Measurements from ENCODE around the gene SYMPK.

Gene SYMPK

DNA sequence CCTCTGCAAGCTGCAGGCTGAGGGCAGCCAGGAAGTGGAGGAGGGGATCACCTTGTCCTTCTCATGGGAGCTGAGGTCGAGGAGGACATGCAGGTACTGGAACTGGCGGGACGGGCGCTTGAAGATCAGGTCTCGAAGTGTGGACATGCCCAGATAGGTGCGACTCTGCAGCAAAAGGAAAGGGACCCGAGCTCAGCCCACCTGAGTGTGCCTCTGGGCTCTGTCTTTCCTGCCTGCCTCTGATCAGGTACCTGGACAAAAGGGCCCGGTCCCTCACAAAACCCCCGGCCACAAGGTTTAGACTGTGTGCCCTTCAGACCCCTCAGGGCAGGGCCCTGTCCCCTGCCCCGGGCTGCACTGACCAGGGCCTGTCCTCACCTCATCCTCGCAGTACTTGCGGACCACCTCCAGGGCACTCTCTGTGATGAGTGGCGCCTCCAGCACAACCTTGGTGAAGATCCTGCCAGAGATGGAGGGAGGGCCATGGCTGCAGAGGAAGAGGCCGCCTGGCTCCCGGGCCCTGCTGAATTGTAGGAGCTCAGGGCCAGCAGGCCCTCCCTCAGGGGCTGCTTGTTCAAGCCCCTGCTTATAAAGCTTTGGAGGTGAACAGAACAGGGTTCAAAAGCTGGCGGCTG, 35.4 kb downstream of the SYMPK start:
- Histone ChIP-seq H3K79me2 (ENCODE audit: control insufficient read depth, insufficient read depth, low read length, poor library complexity) (no peaks in the 10 kb centered on the region), H3K4me3 (ENCODE audit: low read depth, low read length) (no peak overlapping the region), H2AFZ (ENCODE audit: insufficient read depth, low read length, poor library complexity) (no peak overlapping the region), H4K91ac (ENCODE audit: low read depth, low read length) (no peak overlapping the region), H3K9me3 (ENCODE audit: insufficient read depth, low read depth, low read length) (peaks cover 6% of the 10 kb centered on the region), H3K79me1 (ENCODE audit: low read length) (no peaks in the 10 kb centered on the region), H4K8ac (ENCODE audit: low read depth, low read length) (no peak overlapping the region), H2BK12ac (ENCODE audit: low read length) (no peak overlapping the region), H2BK120ac (ENCODE audit: insufficient read depth, low read length, poor library complexity) (no peak overlapping the region), H3K4ac (ENCODE audit: low read depth, low read length) (no peak overlapping the region), H2BK5ac (ENCODE audit: low read depth, low read length, poor library complexity) (no peak overlapping the region), H3K23ac (ENCODE audit: low read length) (no peak overlapping the region), H2AK5ac (ENCODE audit: low read length) (no peak overlapping the region), H3K4me1 (ENCODE audit: control insufficient read depth in 1 of 2, insufficient read depth in 2 of 2, low read length in 2 of 2) (no peaks in the 10 kb centered on the region), H3K4me2 (ENCODE audit: low read length) (no peak overlapping the region), H3K18ac (ENCODE audit: low read length) (no peak overlapping the region), H3K27me3 (ENCODE audit: insufficient read depth, low read length) (no peaks in the 10 kb centered on the region), H3K9ac (ENCODE audit: low read length) (no peak overlapping the region), H3K36me3 (ENCODE audit: control insufficient read depth in 1 of 2, insufficient read depth in 2 of 2, low read length in 2 of 2) (peaks cover 81 to 94% of the 10 kb centered on the region in 2 experiments), H3K27ac (ENCODE audit: low read depth, low read length) (no peak overlapping the region), H3K14ac (ENCODE audit: low read length) (no peak overlapping the region), H4K12ac (ENCODE audit: low read depth, low read length) (no peak overlapping the region)
- no peak for DNase-seq
- WGBS (ENCODE audit: extremely low coverage, insufficient coverage, insufficient read length): no CpG with 5 or more reads among the region's 16 CpGs

DNA sequence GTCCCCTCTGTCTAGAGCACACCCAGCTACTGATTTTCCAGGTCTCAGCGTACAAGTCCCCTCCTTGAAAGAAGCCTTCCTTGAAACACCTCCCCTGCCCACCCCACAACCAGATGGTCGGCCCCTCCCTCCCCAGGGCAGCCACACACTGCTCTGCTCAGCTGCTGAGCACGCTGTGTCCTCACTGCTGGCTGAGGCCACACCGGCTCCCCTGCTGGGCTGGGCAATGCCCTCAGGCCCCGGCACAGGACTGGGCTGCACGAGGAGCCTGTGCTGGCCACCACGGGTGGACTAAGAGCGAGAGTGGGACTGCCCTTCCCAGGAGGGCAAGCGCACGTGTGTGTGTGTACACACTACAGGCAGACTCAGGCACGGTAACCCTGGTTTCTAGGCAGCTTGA, 36.0 kb downstream of the SYMPK start:
- Histone ChIP-seq H2BK120ac (ENCODE audit: insufficient read depth, low read length, poor library complexity) (no peak overlapping the region), H2AK5ac (ENCODE audit: low read length) (no peak overlapping the region), H2BK5ac (ENCODE audit: low read depth, low read length, poor library complexity) (no peak overlapping the region), H3K4me3 (ENCODE audit: low read depth, low read length) (no peak overlapping the region), H4K12ac (ENCODE audit: low read depth, low read length) (no peak overlapping the region), H2BK12ac (ENCODE audit: low read length) (no peak overlapping the region), H4K8ac (ENCODE audit: low read depth, low read length) (no peak overlapping the region), H2AFZ (ENCODE audit: insufficient read depth, low read length, poor library complexity) (no peak overlapping the region), H3K9ac (ENCODE audit: low read length) (no peak overlapping the region), H3K27ac (ENCODE audit: low read depth, low read length) (no peak overlapping the region), H3K27me3 (ENCODE audit: insufficient read depth, low read length) (no peaks in the 10 kb centered on the region), H3K9me3 (ENCODE audit: insufficient read depth, low read depth, low read length) (peaks cover 6% of the 10 kb centered on the region), H3K79me2 (ENCODE audit: control insufficient read depth, insufficient read depth, low read length, poor library complexity) (no peaks in the 10 kb centered on the region), H3K4me1 (ENCODE audit: control insufficient read depth in 1 of 2, insufficient read depth in 2 of 2, low read length in 2 of 2) (no peaks in the 10 kb centered on the region), H3K14ac (ENCODE audit: low read length) (no peak overlapping the region), H3K4me2 (ENCODE audit: low read length) (no peak overlapping the region), H3K36me3 (ENCODE audit: control insufficient read depth in 1 of 2, insufficient read depth in 2 of 2, low read length in 2 of 2) (peaks cover 81 to 92% of the 10 kb centered on the region in 2 experiments), H3K4ac (ENCODE audit: low read depth, low read length) (no peak overlapping the region), H3K23ac (ENCODE audit: low read length) (no peak overlapping the region), H3K79me1 (ENCODE audit: low read length) (no peaks in the 10 kb centered on the region), H4K91ac (ENCODE audit: low read depth, low read length) (no peak overlapping the region), H3K18ac (ENCODE audit: low read length) (no peak overlapping the region)
- no CpG with 5 or more reads among the region's 11 CpGs for WGBS (ENCODE audit: extremely low coverage, insufficient coverage, insufficient read length)
- no peak for DNase-seq

DNA sequence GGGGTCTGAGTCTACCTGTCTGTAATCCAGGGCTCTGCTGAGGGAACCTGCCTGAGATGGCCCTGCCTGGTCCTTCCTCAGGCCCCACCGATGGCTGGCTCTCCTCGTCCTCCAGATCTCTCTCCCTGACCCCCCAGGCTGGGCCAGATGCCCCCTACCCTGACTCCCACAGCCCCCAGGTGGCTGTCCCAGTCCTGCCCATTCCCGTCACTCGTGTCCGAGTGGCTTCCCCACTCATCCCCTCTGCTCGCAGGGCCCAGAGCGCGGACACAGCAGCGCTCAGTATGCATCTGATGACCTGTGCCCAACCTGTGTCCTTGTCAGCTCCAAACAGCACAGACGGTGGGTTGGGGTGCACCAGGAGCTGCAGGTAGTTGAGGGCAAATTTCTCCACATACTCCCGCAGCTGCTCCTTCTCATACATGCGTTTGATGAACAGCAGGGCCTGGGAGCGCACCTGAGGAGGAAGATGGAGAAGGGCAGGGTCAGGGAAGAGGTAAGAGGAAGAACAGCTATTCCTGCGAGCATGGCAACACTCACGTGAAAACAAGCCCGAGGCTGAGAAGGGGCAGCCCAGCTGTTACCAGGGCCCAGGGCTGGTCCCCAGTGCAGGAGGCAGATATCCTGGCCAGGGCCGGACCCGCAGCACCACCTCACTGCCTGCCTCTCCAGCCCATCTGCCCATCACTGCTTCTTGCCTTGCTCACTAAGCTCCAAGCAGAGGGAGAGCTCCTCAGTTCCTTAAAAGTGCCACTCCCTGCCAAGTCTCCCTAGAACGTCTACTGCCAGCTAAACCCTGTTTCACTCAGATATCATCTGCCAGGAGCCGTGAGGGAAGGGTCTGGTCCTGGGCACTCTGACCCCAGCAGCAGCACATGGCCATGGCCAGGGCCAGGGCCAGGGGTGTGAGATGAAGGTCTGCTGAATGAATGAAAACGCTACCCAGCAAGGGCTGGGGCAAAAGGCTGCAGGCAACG, 36.7 kb downstream of the SYMPK start:
- H4K12ac ChIP-seq (ENCODE audit: low read depth, low read length): no peak overlapping the region
- H3K27me3 ChIP-seq (ENCODE audit: insufficient read depth, low read length): no peaks in the 10 kb centered on the region
- H2BK5ac ChIP-seq (ENCODE audit: low read depth, low read length, poor library complexity): no peak overlapping the region
- no peak overlapping the region for H4K8ac ChIP-seq (ENCODE audit: low read depth, low read length)
- H2BK120ac ChIP-seq (ENCODE audit: insufficient read depth, low read length, poor library complexity): no peak overlapping the region
- no peak overlapping the region for H3K14ac ChIP-seq (ENCODE audit: low read length)
- WGBS (ENCODE audit: extremely low coverage, insufficient coverage, insufficient read length): no CpG with 5 or more reads among the region's 22 CpGs
- H3K27ac ChIP-seq (ENCODE audit: low read depth, low read length): no peak overlapping the region
- no peak overlapping the region for H3K4me3 ChIP-seq (ENCODE audit: low read depth, low read length)
- H2AK5ac ChIP-seq (ENCODE audit: low read length): no peak overlapping the region
- H2AFZ ChIP-seq (ENCODE audit: insufficient read depth, low read length, poor library complexity): no peak overlapping the region
- H3K36me3 ChIP-seq (ENCODE audit: control insufficient read depth in 1 of 2, insufficient read depth in 2 of 2, low read length in 2 of 2): peaks cover 79 to 91% of the 10 kb centered on the region in 2 experiments
- H2BK12ac ChIP-seq (ENCODE audit: low read length): no peak overlapping the region
- H3K4me2 ChIP-seq (ENCODE audit: low read length): no peak overlapping the region
- no peaks in the 10 kb centered on the region for H3K79me1 ChIP-seq (ENCODE audit: low read length)
- H3K9ac ChIP-seq (ENCODE audit: low read length): no peak overlapping the region
- no peak overlapping the region for H4K91ac ChIP-seq (ENCODE audit: low read depth, low read length)
- no peak overlapping the region for H3K4ac ChIP-seq (ENCODE audit: low read depth, low read length)
- H3K23ac ChIP-seq (ENCODE audit: low read length): no peak overlapping the region
- no peak overlapping the region for H3K18ac ChIP-seq (ENCODE audit: low read length)
- H3K9me3 ChIP-seq (ENCODE audit: insufficient read depth, low read depth, low read length): peaks cover 6% of the 10 kb centered on the region
- H3K79me2 ChIP-seq (ENCODE audit: control insufficient read depth, insufficient read depth, low read length, poor library complexity): no peaks in the 10 kb centered on the region
- H3K4me1 ChIP-seq (ENCODE audit: control insufficient read depth in 1 of 2, insufficient read depth in 2 of 2, low read length in 2 of 2): no peaks in the 10 kb centered on the region
- no peak for DNase-seq

DNA sequence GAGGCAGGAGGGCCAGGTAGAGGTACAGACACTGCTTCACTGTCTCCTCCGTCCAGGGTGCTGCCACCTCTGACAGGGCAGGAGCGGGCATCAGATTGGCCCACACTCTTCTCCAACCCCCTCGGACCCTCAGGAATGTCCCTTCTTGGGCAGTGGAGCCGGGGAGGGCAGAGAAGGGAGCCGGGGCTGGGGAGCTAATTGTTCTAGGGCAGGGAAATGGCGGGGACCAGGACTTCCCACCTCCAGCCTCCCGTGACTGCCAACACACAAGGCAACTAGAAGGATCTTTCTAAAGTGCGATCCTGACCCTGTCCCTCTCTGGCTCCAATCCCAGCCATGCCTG, 37.7 kb downstream of the SYMPK start:
- Histone ChIP-seq H3K9ac (ENCODE audit: low read length) (no peak overlapping the region), H2BK5ac (ENCODE audit: low read depth, low read length, poor library complexity) (no peak overlapping the region), H3K79me2 (ENCODE audit: control insufficient read depth, insufficient read depth, low read length, poor library complexity) (no peaks in the 10 kb centered on the region), H3K18ac (ENCODE audit: low read length) (no peak overlapping the region), H2BK120ac (ENCODE audit: insufficient read depth, low read length, poor library complexity) (no peak overlapping the region), H4K12ac (ENCODE audit: low read depth, low read length) (no peak overlapping the region), H3K4me1 (ENCODE audit: control insufficient read depth in 1 of 2, insufficient read depth in 2 of 2, low read length in 2 of 2) (no peaks in the 10 kb centered on the region), H3K27me3 (ENCODE audit: insufficient read depth, low read length) (no peaks in the 10 kb centered on the region), H2AFZ (ENCODE audit: insufficient read depth, low read length, poor library complexity) (no peak overlapping the region), H4K8ac (ENCODE audit: low read depth, low read length) (no peak overlapping the region), H3K4me2 (ENCODE audit: low read length) (no peak overlapping the region), H3K4ac (ENCODE audit: low read depth, low read length) (no peak overlapping the region), H3K79me1 (ENCODE audit: low read length) (no peaks in the 10 kb centered on the region), H2AK5ac (ENCODE audit: low read length) (no peak overlapping the region), H3K23ac (ENCODE audit: low read length) (no peak overlapping the region), H3K14ac (ENCODE audit: low read length) (no peak overlapping the region), H3K4me3 (ENCODE audit: low read depth, low read length) (no peak overlapping the region), H2BK12ac (ENCODE audit: low read length) (no peak overlapping the region), H3K36me3 (ENCODE audit: control insufficient read depth in 1 of 2, insufficient read depth in 2 of 2, low read length in 2 of 2) (peaks cover 82 to 95% of the 10 kb centered on the region in 2 experiments), H3K27ac (ENCODE audit: low read depth, low read length) (no peak overlapping the region), H4K91ac (ENCODE audit: low read depth, low read length) (no peak overlapping the region), H3K9me3 (ENCODE audit: insufficient read depth, low read depth, low read length) (peaks cover 6% of the 10 kb centered on the region)
- no CpG with 5 or more reads among the region's 8 CpGs for WGBS (ENCODE audit: extremely low coverage, insufficient coverage, insufficient read length)
- no peak for DNase-seq
